Fibroblast of skin of abdomen (primary cell): ENCODE results near the gene IL22.
A peak's percentile ranks its signal among the peaks of the same experiment; 100 is the strongest.
"Not testable (repeated sequence)": the region's sequence is repeated elsewhere in the genome, so short reads cannot be mapped to it uniquely, and the experiment has no call there.

ENCODE experiments used
- DNase-seq: peaks from one replicate; pipeline ENCODE4 v3.0.0-alpha.2; 2013

IL22 gene

DNA sequence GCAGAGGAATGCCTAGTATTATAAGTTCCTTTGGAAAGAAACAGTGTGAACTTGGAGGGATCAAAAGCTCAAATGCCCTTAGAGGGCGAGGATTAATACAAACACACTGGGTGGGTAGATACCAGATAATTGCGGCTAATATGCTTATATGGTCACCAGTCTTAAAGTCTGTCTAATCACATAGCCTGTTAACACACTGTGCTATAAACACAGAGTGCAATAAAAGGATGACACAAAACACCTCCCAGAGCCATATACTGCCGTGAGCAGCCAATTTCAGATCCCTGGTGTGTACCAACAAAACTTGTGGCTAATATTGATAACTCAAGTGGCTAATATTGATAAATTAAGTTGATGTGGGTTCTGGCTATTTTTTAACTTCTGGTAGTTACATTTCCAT, 26.0 kb downstream of the IL22 start:
- no peak for DNase-seq

DNA sequence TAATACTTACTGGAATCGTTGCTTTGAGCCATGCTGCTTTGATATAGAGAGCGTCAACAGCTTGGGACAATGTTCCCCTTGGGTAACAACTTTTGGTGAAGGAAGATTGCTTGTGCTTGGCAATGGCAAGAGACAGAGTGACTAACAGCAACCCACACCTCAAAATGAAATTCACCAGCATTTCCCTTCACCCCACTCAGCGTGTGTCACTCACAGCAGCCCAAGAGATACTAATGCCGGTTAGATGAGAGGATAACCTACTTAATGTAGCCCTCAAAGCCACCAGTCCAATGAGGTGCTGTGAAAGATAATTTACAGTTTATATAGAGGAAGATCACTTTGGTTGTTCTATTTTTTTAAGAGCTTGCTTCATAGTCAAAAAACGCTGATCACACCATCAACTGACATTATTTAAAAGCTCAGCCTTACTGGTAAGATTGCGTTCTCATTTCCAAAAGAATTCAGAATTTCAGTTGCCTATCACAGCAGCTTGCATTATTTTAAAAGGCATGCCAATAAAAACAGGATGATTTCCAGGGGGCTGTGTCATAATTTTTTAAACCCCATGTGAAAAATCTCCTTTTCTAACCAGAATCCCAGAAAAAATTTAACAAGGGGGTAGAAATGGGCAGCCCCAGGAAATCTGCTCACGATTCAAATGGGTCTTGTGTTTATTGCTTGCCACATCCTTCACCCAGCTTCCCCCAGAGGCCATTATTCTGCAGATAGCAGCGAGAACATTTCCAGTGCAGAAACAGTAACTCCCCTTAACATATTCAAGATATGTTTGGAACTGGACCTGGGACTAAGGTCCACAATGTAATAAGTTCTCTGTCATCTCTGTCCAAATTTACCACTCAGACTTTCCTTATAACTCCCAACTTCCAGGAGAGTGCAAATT, 27.6 kb downstream of the IL22 start, which contains the start of gene IL26:
Gene IL26, minus strand, starts transcription at position 235 of the 901 bp plus-strand sequence. Its CDS starts 54 bp downstream, at position 181.
- no peak for DNase-seq

DNA sequence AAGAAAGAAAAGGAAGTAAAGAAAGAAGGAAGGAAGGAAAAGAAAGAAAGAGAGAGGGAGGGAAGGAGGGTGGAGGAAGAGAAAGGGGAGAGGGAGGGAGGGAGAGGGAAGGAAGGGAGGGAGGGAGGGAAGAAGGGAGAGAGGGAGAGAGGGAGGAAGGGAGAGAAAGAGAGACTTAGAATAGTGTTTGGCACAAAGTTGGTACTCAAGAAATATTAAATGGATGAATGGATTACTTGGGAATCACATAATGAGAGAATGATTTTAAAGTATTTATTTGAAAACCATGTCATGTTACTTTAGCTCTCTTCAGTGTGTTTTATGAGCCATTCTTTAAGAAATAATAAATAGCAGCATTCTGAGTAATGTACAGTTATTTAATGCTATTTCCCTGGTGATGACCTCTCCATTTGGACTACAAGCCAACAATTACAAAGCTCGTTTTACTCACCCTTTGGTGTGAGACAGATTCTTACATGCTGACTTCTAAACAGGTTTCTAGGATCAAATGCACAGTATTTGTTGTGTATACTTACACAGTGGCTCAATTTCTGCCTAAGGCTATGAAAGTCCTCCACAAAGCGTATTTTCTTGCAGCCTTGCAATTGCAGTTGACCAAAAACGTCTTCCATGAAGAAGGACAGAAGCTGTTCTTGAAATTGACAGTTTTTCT, 28.7 kb downstream of the IL22 start:
- DNase-seq: peak; percentile 59

GRCh38 chr12:68223067-68223747, 30.2 kb downstream of the IL22 start:
- DNase-seq: peak; percentile 86

GRCh38 chr12:68222326-68222725, 31.1 kb downstream of the IL22 start:
- DNase-seq: peak; percentile 38

DNA sequence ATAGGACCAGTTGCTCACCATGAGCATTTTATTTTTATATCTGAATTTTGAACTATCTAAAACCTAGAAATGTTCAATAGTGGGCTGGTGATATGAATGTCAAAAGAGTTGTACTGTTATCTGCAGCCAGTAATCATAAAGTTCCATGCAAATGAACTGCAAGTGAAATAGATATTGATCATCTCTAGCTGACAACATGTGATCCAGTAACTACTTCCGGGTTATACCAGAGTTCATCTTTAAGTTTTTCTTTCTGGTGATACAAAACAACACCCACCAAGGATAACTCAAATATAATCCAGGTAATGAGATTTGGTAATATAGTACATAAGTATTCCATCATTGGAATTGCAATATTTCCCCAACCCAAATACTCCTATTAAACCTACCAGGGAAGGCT, 31.9 kb downstream of the IL22 start:
- DNase-seq: no peak

- DNase-seq: no peak
Measured at GRCh38 chr12:68210875-68211274, 42.5 kb downstream of the IL22 start.

DNA sequence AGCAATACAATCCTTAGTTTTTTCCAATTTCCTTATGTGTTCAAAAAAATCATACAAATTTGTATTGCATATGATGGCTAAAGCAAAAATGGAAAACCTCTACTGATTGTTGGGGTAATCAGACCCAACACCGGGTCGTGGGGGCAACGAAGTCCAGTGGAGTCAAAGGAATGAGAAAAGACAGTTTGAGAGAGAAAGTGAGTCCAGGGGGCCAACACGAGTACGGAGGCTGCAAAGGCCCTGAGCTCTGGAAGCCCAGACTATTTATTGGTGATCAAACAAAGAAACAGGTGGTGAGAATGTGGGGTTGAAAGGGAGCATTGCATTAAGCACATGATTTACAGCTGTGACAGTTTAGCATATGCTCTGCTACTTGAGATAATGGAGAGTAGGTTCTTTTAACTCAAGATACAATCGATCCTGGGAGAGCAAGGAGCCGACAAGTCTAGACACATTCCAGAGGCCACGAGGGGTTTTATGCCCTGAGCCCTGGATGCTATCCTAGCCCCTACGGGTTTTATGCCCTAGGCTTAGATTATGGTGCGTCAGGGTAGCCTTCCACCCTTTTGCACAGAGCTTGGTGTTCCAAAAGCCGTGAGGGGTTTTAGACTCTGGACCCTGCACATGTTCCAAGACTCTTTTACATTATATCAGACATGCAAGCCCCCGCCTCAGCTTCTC, 44.2 kb downstream of the IL22 start:
- DNase-seq: not testable (repeated sequence)

DNA sequence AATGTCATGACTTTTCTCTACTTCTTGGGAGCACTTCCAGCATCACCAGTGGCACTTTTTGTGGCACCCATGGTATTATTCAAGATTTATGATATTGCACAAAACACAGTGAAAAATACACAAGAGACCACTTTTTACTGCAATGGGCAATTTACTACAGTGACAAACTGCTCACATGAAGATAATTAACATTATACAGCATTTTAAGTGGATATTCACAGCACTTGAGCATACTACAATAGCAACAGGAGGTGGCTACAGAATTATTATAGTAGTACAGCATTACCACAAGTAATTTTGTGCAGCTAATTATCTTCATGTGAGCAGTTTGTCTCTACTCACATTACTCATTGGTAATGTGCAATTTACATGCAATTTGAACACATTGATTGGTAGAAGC, 46.1 kb downstream of the IL22 start:
- DNase-seq: no peak

GRCh38 chr12:68206446-68206845, 47.0 kb downstream of the IL22 start:
- DNase-seq: no peak

- no peak for DNase-seq
Measured at GRCh38 chr12:68203460-68203875, 49.9 kb downstream of the IL22 start.

DNA sequence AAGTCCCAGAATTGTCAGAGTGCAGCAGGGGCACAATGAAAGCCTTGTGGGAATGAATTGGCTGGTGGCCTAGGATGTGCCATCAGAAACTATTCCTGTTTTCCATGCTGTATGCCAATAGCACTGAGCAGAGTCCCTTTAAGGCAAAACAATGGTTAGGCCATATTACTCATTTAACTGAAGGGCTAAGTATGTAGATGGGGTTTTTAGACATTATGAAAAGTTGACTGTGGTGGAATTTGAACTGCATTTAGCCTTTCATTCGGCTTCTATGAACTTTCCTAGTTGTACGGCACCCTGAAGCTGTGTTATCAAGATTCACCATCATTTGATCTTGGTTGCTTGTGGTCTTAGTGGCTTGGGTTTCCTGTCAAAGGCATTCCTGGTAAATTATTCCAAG, 52.5 kb downstream of the IL22 start:
- peak; percentile 14 for DNase-seq

DNA sequence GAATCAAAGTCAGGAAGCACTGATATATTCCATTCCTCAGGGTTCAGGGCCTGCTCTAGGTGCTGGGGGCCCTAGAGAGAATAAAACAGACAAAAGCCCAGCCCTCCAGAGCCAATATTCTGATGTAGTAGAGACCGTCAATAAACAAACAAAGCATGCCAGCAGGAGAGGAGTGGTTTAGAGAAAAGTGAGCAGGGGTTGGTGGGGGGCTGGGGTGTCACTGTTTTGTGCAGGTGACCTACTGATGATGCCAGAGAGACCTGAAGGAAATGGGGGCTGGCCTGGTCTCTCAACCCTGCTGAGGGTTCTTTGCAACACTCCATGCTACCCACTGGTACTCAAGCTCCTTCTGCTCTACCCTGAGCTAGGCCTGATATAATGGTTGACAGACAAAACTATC, 54.3 kb downstream of the IL22 start:
- no peak for DNase-seq

GRCh38 chr12:68198507-68199086, 54.8 kb downstream of the IL22 start:
- DNase-seq: no peak
